Femur (tissue), 1 donor: ENCODE data around the gene IL10RB.
"Not testable (repeated sequence)": the region's sequence is repeated elsewhere in the genome, so short reads cannot be mapped to it uniquely, and the experiment has no call there.

Experiments
- DNase-seq: peaks from one replicate; pipeline ENCODE4 v3.0.0-alpha.2; 2017

The IL10RB gene

DNA sequence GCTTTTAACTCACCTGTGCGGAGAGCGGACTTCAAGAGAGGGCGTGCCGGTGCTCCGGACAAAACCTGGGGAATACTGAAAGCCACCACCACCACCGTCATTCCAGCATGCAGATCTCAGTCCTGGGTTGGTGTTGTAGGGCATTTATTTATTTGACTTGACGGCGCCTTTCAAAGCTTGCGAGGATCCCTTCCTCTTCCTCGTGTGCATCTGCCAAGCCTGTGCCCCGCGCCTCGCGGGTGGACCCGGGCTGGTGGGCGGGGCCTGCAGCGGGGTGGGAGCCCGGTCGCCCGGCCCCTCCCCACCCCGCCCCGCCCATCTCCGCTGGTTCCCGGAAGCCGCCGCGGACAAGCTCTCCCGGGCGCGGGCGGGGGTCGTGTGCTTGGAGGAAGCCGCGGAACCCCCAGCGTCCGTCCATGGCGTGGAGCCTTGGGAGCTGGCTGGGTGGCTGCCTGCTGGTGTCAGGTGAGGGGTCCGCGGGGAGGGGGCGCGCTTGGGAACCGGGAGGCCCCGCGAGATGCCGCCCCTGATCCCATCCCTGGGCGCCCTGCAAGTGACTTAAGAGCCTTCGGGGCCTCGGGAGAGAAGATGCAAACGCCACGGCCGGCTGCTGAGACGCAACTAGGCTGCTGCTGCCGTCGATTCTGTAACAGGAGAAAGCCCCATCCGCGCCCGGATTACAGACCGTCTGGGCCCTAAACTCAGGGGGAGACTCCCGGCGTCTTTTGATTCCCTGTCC, at the start of gene IL10RB:
Gene IL10RB, plus strand, starts transcription at position 318 of the 739 bp plus-strand sequence. Its CDS starts 99 bp downstream, at position 417.
- peak; percentile 85 for DNase-seq

DNA sequence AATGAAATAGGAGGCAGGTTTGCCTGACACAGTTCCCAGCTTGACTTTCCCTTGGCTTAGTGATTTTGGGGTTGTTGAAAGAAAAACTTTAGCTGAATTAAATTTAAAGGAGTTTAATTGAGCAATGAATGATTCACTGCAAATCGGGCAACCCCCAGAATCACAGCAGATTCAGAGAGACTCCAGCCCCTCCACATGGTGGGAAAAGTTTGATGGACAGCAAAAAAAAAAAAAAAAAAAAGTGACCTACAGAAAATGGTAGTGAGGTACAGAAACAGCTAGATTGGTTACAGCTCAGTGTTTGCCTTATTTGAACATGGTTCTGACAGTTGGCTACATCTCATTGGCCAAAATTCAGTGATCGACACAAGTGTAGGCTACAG, 49.0 kb upstream of the IL10RB start:
- DNase-seq, result no peak

DNA sequence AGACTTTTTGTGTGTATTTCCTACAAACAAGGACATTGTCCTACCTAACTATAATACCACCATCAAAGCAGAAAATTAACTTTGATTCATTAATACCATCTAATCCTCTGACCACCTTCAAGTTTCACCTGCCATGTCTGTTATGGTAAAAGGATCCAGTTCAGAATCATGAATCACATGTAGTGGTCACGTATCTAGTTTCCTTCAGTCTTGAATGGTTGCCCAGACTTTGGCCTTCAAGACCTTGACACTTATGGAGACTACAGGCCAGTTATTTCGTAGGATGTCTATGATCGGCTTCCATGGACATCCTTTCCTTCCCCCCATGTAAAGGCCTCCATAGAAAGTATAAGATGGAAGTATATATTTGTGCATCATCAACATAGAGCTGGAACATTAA, 46.9 kb upstream of the IL10RB start:
- DNase-seq, result no peak

DNA sequence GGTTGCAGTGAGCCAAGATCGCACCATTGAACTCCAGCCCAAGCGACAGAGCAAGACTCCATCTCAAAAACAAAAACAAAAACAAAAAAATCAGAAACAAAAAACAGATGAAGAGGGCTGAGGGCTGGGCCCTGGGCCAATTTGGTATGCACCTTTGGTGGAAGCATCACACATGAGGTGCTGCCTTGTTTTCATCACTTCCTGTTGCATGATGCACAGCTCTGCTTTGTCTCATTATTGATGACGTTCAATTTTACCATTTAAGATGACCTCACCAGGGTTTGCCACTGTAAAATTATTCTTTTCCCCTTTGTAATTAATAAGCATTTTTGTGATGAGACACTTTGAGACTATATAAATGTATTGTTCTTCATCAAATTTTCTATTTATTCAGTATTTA, 46.2 kb upstream of the IL10RB start:
- DNase-seq, result no peak

DNA sequence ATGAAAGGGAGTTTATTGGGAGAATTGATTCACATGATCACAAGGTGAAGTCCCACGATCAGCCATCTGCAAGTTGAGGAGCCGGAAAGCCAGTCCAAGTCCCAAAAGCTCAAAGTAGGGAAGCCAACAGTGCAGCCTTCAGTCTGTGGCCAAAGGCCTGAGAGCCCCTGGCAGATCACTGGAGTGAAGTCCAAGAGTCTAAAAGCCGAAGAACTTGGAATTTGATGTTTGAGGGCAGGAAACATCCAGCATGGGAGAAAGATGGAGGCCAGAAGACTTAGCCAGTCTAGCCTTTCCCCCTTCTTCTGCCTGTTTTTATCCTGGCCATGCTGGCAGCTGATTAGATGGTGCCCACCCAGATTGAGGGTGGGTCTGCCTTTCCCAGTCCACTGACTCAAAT, 40.8 kb upstream of the IL10RB start:
- DNase-seq, result not testable (repeated sequence)

DNA sequence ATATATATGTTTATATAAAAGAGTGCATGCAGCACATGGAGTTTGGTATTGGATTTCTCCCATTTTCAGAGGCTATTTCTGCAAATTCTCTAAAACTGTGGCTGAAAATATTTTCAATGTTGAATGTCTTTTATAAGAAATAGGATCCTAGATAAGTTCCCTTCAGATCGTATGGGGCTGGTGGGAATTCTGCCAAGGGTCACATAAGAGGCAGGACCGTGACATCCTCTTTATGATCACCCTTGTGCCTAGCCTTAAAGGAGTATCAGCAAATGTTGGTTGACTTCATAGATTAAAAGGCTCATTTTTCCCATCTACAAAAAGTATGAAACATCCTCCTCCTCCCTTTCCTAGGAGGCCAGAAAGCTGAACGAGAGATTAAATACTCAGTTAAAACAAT, 37.7 kb upstream of the IL10RB start:
- DNase-seq, result no peak

DNA sequence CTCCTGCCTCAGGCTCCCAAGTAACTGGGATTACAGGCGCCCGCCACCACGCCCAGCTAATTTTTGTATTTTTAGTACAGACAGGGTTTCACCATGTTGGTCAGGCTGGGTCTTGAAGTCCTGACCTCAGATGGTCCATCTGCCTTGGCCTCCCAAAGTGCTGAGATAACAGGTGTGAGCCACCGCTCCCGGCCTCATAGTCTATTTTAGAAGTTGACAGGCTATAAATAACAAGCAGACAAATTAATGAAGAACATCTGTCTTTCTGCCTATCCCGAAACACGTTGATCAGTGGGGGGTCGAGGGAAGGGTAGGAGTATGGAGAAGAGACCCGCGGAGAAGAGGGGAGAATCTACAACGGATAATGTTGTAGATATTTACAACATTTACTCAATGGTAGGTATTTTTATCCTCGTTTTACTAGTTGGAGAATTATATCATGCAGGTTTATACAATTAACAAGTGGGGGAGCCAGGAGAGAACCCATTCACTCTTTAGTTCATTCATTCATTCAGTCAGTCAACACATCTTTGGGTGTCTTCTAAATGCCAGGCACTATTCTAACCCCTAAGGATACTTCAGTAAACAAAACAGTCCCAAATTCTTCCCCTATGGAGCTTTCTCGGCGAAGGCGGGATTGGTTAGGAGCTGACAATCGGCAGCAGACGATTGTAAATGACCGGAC, 36.9 kb upstream of the IL10RB start:
- no peak for DNase-seq

DNA sequence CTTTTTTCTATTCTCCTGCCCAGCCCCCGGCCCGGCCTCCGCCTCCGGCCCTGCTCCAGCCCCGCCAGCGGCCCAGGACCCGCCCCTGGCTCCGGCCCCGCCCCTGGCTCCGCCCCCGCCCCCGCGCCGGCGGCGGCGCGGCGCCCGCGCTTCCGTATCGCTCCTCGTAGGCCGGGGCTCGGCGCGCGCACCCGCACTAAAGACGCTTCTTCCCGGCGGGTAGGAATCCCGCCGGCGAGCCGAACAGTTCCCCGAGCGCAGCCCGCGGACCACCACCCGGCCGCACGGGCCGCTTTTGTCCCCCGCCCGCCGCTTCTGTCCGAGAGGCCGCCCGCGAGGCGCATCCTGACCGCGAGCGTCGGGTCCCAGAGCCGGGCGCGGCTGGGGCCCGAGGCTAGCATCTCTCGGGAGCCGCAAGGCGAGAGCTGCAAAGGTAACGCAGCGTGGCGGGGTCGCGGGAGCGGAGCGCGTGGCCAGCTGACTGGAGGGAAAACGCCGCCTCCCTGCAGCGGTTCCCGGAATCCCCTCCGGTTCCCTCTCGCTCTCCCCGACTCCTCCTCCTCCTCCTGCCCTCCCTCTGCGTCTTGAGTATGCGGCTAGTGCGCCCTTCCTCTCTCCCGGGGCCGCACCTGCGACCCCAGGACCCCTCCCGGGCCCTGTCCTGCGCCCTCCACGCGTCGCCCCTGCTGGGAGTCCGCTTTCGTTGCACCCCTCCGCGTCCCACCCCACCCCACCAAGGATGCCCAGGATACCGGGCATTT, 36.2 kb upstream of the IL10RB start, which contains the start of gene IFNAR2:
Gene IFNAR2, plus strand, starts transcription at position 155 of the 761 bp plus-strand sequence. CDS start 11,985 bp downstream, outside the sequence.
- DNase-seq, result peak; percentile 90

DNA sequence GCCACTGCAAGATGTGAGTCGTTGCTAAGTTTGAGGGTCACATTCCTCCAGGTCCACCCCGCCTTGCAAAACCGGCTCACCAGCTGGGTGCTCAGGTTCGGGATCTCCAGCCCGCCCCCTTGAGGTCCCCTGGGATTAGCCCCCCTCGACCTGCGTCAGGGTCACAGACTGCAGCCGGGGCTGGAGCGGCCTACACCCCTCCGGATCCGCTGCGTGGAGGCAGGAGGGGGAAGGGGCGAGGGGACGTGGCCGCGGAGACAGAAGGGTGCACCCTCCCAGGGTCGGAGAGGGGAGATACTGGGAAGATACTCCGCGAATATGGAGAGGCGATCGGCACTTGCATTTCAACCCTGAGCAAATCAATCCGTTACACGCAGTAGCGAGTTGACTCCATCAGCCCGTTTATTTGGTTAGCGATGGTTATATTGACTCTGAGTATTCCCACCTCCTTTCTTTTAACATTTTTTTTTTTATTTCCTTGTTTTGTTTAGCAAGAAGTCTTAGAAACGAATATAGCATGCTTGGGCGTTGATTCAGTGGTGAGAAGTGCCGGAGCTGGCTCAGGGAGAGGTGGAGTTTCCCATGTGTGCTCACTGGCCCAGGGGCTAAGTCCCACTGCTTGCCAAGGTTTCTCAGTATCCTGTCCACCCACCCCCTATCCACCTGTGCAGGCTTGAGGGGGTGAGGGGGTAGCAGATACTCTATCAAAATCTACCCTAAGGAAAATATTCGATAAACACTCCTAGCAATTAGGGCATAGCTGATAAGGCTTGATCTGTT, 35.4 kb upstream of the IL10RB start:
- peak; percentile 72 for DNase-seq

DNA sequence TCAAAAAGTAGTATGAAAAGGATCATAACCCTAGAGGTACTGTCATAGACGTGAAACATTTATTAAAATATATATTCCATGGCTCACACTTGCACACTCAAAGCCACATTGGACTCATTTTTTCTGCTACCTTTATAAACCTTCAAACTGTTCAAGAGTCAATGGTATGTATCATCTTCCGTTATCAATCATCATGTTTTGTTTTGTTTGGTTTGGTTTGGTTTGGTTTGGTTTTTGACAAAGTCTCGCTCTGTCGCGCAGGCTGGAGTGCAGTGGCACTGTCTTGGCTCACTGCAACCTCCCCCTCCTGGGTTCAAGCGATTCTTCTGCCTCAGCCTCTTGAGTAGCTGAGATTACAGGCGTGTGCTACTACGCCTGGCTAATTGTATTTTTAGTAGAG, 34.6 kb upstream of the IL10RB start:
- DNase-seq, result no peak

DNA sequence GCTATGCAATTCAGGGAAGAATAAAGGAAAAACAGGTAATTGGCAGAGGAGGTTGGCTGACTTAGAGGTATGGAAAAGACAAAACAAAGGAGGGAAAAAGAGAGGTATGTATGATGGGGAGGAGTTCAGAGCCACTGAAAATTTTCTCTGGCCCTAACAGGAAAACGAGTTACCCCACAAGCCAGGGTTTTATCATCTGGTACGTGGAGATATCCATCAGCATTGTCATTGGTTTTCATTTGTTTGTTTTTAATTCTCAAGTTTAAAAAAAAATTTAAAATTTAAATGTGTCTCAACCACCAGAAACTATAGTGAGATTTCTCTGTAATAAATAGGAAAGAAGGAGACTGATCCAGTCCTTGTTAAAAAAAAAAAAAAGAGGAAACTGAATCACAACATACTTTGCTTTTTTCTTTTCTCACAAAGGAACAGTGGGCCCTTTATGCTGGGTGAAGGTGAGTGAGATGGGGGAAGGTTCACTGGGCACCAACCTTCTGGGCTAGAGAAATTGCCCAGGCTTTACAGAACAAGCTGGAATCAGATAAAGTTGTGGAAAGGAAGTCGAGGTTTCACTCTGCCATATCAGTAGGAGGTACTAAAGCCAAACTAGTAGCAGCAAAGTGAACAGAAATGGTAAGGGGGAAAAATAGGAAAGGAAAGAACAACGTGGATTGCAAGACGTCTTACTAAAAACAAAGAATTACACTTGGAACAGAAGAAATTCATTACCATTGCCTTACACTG, 33.7 kb upstream of the IL10RB start:
- DNase-seq, result no peak

DNA sequence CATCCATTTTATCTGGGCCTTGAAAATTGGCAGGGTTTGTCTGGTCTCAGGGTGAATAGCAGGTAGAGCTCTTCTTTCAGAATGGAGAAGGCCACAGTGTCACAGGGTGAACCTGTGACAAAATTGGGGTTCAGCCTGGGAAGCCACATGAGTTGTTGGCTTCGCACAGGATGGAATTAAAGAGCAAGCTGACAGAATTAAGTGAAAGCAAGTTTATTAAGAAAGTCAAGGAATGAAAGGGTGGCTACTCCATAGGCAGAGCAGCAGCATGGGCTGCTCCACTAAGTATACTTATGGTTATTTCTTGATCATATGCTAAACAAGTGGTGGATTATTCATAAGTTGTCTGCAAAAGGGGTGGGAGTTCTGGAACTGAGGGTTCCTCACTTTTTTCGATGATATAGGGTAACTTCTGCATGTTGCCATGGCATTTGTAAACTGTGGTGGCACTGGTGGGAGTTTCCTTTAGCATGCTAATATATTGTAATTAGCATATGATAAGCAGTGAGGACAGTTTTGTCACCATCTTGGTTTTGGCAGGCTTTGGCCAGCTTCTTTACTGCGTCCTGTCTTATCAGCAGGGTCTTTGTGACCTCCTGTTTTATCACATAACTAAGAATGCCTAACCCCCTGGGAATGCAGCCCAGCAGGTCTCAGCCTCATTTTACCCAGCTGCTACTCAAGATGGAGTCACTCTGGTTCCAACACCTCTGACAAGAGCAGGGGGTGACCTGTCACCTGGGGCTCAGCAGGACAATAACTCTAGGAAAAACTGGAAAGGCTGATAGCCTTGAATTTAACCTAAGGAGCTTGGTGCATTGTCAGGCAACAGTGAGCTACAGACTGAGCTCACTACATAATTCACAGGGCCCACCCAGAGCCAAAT, 31.3 kb upstream of the IL10RB start:
- no peak for DNase-seq

DNA sequence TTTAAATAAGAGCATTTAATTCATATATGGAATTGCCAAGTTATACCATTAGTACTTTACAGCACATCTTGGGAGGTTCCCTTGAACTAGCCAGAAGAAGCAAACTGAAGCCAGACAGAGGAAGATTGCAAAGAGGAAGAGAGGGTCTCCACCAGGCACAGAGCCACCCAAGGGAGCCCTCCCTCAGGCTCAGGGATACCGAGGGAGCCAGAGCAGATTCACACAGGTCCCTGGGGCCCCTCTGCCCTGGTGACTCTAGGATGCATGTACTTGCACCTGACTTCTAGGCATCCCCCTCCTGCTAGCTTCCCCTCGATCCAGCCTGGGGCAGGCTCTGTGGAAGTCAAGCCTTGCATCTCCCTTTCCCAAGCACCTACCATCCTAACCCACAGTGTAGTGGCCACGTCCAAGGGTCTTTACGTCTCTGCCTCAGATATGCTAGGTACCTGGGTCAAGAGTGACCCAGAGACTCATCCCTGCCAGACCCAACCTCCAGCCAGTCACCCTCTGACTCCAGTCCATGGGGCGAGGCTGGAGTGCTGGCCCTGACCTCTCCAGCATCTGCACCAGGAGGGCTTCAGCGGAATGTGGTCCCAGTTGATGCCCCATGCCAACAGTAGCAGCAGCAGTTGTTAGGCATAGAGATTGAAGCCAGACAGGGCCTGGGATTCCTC, 30.0 kb upstream of the IL10RB start:
- DNase-seq, result no peak

DNA sequence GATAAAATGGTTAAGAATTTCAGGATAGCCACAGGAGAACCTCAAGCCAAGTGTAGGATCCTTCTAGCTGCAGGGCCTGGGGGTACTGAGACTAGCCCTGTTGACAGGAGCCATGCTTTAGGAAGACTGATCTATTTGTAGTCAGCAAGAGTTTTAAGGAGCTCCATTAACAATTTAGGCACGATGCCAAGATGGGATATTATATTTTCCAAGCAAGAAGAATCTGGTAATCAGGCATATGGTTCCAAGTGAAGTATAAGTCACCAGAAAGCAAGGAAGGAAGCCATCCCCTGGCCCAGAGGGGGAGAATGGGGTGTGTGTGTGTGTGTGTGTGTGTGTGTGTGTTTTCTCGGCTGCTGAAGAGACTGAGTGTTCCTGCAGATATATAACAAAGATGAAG, 29.4 kb upstream of the IL10RB start:
- DNase-seq, result no peak

DNA sequence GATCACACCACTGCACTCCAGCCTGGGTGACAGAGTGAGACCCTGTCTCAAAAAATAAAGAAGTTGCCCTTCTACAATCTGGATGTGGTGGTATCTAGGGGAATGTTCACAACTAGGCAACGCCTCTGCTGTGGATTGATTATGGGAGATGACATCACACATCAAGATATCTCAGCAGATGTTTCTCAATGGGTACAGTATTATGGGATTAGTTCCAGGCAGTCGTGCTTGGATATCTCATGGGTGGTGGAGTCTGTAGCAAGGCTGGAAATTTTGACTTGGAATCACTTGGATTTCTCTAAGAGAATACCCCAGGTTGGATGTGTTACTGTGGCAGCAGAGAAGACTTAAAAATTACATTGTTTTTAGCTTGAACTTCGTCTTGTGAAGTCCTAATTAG, 28.7 kb upstream of the IL10RB start:
- no peak for DNase-seq

DNA sequence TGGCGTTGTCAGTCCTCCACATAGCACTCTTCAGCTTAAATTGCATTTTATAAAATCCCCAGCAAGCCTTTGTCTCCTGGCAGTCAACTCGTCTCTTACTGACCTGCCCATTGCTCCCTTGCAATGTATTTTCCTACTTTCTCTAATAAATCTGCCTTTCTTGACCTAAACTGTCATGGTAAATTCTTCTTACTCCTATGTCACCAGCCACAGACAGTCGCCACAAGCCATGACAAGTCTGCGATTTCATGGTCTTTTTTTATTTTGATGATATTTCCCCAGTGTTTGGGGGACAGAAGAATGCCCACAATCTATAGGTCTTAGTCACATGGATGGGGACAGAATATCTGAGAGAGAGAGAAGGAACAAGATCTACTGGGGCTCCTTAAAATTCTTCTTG, 28.0 kb upstream of the IL10RB start:
- DNase-seq, result no peak

DNA sequence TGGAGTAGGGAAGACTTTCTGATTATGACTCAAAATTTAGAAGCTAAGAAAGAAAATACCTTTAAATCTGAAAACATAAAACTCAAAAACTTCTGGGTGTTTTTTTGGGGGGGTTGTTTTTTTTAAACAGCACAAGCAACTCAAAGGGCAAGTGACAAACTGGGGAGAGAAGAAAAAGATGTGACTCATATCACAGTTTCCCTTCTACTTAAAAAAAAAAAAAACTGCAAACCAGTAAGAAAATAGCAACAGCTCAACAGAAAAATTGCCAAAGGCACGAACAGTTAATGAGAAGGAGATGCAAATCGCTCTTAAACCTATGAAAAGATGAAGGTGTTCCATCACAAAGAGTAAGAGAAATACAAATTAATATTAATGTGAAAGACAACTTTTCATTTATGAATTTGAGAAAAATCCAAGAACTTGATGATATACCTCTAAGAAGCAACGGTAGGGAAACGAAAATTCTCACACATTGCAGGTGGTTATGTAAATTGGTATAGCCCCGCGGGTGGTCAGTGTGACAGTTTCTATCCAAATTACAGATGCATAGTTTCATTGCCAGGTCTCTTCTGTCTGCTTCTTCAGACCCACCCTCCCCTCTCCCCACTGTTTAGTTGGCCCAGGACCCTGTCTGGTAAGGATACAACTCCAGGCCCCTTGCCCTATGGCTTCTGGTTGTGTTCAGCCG, 27.5 kb upstream of the IL10RB start:
- DNase-seq, result no peak

DNA sequence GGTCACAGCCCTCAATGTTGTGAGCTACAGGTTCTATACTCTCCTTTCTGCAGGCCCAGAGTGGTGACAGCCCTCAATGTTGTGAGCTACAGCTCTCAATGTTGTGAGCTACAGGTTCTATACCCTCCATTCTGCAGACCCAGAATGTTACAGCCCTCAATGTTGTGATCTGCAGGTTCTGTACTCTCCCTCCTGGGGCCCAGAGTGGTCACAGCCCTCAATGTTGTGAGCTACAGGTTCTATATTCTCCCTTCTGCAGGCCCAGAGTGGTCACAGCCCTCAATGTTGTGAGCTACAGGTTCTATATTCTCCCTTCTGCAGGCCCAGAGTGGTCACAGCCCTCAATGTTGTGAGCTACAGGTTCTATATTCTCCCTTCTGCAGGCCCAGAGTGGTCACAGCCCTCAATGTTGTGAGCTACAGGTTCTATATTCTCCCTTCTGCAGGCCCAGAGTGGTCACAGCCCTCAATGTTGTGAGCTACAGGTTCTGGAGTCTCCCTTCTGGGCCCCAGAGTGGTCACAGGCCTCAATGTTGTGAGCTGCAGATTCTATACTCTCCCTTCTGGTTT, 26.5 kb upstream of the IL10RB start:
- not testable (repeated sequence) for DNase-seq

DNA sequence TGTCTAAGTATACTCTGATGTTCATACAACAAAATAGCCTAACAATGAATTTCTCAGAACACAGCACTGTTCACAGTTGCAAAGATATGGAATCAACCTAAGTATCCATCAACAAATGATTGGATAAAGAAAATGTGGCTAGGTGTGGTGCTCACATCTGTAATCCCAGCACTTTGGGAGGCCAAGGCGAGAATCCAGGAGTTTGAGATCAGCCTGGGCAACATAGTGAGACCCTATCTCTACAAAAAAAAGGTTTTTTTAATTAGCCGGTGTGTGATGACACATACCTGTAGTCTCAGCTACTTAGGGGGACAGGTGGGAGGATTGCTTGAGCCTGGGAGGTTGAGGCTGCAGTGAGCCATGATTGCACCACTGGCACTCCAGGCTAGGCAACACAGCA, 25.8 kb upstream of the IL10RB start:
- no peak for DNase-seq

DNA sequence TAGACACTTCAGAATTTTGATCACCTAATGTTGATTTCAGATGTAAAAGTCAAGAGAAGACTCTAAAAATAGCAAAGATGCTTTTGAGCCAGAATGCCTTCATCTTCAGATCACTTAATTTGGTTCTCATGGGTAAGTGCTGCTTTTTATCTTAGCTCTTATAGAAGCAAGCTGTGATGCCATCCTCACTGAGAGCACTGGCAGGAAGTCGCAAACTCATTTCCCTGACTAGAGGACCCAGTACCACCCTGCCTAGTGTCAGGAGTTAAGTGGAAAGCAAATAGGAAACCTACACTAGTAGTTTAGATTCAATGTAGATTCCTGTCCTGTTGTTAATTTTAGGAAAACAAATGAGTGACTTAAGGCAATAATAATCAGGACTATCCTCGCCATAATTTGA, 24.3 kb upstream of the IL10RB start:
- no peak for DNase-seq
